HG03103 (cell line): ENCODE results near the gene APPBP2.

Experiments
- ATAC-seq: cut with Tn5 transposase; IDR thresholded peaks from one replicate; pipeline ENCODE4 v1.9.1; 2021; ENCODE audit warnings: low read depth; ENCODE audit not compliant: unreplicated experiment

The APPBP2 gene

GRCh38 chr17:60401819-60402218, 124.2 kb downstream of the APPBP2 start:
- no peak for ATAC-seq

GRCh38 chr17:60398227-60398959, 127.6 kb downstream of the APPBP2 start:
- ATAC-seq, result peak; percentile 66

- ATAC-seq, result no peak
Observed at GRCh38 chr17:60396412-60396811, 129.6 kb downstream of the APPBP2 start.

GRCh38 chr17:60395508-60396065, 130.5 kb downstream of the APPBP2 start:
- ATAC-seq, result no peak

- ATAC-seq, result no peak
Observed at GRCh38 chr17:60393840-60394723, 132.0 kb downstream of the APPBP2 start.
